Panc1 (cell line): ENCODE results near the gene INO80.

ENCODE experiments used
- POLR2AphosphoS5 ChIP-seq: IDR thresholded peaks from 2 replicates; pipeline ENCODE4 v1.6.1; 2012; ENCODE audit warnings: mild to moderate bottlenecking, low read depth, low read length, moderate library complexity
- SIN3A ChIP-seq: IDR thresholded peaks from 2 replicates; pipeline ENCODE4 v1.6.1; 2012; ENCODE audit warnings: low read depth, mild to moderate bottlenecking, low read length, moderate library complexity, borderline replicate concordance; ENCODE audit not compliant: insufficient read depth
- TCF7L2 ChIP-seq: IDR thresholded peaks from 2 replicates; pipeline ENCODE4 v1.6.1; 2011; ENCODE audit warnings: mild to moderate bottlenecking, low read depth, low read length, inconsistent platforms
- TF ChIP-seq, protein P1 (sequence below): fragments of 450-650 bp; IDR thresholded peaks from 2 replicates; pipeline ENCODE4 v1.5.1; 2017; ENCODE audit warnings: mild to moderate bottlenecking
- TF ChIP-seq, protein P2 (sequence below), 2 experiments: IDR thresholded peaks; 2 replicates each; pipeline ENCODE4 v1.6.1; 2011 to 2012; ENCODE audit warnings: low read depth in 2 of 2, control low read depth in 1 of 2, low read length in 1 of 2, mild to moderate bottlenecking in 1 of 2, moderate library complexity in 1 of 2; ENCODE audit not compliant: insufficient read depth in 1 of 2

DNA sequence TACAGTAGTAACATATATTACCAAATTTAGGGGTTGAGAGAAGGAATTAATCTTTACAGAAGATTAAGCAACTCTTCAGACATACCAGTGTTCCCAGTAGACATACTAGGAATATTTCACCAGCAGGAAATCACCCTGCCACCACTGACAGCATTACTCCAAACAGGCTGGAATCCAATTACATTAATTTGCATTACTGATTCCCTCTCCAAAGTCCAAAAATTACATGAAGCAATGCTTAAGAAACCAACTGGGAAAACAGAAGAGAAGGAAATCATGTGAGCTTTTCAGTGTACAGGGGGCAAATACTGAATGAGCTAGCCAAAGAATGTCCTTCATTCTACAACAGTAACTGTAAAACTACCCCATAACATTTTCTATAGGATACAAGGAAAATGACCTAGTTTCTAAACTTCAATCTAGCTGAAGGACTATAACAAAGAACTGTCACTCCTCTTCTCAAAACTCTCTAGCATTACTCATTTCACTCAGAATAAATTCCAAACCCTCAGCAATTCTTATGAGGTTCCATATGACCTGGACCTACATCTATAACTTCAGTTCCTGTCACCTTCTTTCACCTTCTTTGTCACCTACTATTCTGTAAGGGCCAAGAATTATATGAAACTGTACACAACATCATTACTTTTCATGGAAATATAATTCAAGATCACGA lies 72.7 kb downstream of the INO80 start:
- TF ChIP-seq, protein P1, sequence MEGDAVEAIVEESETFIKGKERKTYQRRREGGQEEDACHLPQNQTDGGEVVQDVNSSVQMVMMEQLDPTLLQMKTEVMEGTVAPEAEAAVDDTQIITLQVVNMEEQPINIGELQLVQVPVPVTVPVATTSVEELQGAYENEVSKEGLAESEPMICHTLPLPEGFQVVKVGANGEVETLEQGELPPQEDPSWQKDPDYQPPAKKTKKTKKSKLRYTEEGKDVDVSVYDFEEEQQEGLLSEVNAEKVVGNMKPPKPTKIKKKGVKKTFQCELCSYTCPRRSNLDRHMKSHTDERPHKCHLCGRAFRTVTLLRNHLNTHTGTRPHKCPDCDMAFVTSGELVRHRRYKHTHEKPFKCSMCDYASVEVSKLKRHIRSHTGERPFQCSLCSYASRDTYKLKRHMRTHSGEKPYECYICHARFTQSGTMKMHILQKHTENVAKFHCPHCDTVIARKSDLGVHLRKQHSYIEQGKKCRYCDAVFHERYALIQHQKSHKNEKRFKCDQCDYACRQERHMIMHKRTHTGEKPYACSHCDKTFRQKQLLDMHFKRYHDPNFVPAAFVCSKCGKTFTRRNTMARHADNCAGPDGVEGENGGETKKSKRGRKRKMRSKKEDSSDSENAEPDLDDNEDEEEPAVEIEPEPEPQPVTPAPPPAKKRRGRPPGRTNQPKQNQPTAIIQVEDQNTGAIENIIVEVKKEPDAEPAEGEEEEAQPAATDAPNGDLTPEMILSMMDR = no peak
- TF ChIP-seq POLR2AphosphoS5 (no peak), SIN3A (no peak), TCF7L2 (no peak)
- TF ChIP-seq, protein P2, sequence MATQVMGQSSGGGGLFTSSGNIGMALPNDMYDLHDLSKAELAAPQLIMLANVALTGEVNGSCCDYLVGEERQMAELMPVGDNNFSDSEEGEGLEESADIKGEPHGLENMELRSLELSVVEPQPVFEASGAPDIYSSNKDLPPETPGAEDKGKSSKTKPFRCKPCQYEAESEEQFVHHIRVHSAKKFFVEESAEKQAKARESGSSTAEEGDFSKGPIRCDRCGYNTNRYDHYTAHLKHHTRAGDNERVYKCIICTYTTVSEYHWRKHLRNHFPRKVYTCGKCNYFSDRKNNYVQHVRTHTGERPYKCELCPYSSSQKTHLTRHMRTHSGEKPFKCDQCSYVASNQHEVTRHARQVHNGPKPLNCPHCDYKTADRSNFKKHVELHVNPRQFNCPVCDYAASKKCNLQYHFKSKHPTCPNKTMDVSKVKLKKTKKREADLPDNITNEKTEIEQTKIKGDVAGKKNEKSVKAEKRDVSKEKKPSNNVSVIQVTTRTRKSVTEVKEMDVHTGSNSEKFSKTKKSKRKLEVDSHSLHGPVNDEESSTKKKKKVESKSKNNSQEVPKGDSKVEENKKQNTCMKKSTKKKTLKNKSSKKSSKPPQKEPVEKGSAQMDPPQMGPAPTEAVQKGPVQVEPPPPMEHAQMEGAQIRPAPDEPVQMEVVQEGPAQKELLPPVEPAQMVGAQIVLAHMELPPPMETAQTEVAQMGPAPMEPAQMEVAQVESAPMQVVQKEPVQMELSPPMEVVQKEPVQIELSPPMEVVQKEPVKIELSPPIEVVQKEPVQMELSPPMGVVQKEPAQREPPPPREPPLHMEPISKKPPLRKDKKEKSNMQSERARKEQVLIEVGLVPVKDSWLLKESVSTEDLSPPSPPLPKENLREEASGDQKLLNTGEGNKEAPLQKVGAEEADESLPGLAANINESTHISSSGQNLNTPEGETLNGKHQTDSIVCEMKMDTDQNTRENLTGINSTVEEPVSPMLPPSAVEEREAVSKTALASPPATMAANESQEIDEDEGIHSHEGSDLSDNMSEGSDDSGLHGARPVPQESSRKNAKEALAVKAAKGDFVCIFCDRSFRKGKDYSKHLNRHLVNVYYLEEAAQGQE (IDR thresholded peaks at IDR 0.05; ENCODE audit: insufficient read depth in 1 of 2, low read depth in 2 of 2, low read length in 1 of 2) = no peak
